Vein endothelial cell (primary cell): ENCODE data around the gene MYD88. TPM values are rescaled to one million over a fixed set of nuclear protein-coding genes. Genes with fewer than 3 reads are reported as not detected.

ENCODE experiments used
- small RNA-seq: library from RNA; depleted of rRNA; stranded (forward); fragments of <200 nt; gene quantifications from one replicate; pipeline ENCODE3, GENCODE V24; 2012
- total RNA-seq: library from RNA; depleted of rRNA; stranded (reverse); fragments of >200 nt; gene quantifications from 2 replicates; pipeline ENCODE4 v1.2.3, GENCODE V29; 2012

The MYD88 gene
- 10.1 and 13.9 TPM in 2 replicates for total RNA-seq

GRCh38 chr3:38138349-38139190 lies at the start of gene MYD88:
TSS of gene MYD88 (plus strand) at chr3:38138661. CDS start at chr3:38138701, 40 bp downstream.

GRCh38 chr3:38136777-38137614 lies 1.5 kb upstream of the MYD88 start, which contains the start of gene ACAA1:
TSS of gene ACAA1 (minus strand) at chr3:38137127. CDS start at chr3:38137035, 92 bp downstream.

GRCh38 chr3:38164952-38165721 lies 26.7 kb downstream of the MYD88 start, which contains the start of gene OXSR1:
TSS of gene OXSR1 (plus strand) at chr3:38165537. CDS start at chr3:38165877, 340 bp downstream.

Small RNA genes within 50 kb of the gene (small RNA-seq; reads per million reads assigned to genes)
- gene RF00019 = not detected

Other genes starting within 250 kb of the MYD88 start
- gene VILL, start 147.9 kb upstream of the MYD88 start, total RNA-seq = 5.8 and 7.2 TPM in 2 replicates
- 11.7 and 14.7 TPM in 2 replicates for gene PLCD1, start 109.0 kb upstream of the MYD88 start, total RNA-seq
- under 0.01 TPM in 1 of 2 replicates, not detected in the other for gene DLEC1, start 99.5 kb upstream of the MYD88 start, total RNA-seq
- gene ACAA1, start 1.5 kb upstream of the MYD88 start, total RNA-seq = 17.1 and 19.6 TPM in 2 replicates
- 34.3 and 39.1 TPM in 2 replicates for gene OXSR1, start 26.9 kb downstream of the MYD88 start, total RNA-seq
- under 0.01 and 0.29 TPM in 2 replicates for gene SLC22A13, start 127.2 kb downstream of the MYD88 start, total RNA-seq
- gene SLC22A14, start 143.6 kb downstream of the MYD88 start, total RNA-seq = 0.10 TPM in 1 of 2 replicates, not detected in the other
- gene XYLB, start 208.1 kb downstream of the MYD88 start, total RNA-seq = 3.5 and 3.9 TPM in 2 replicates